VCaP (cell line): ENCODE results near the gene GPR18.
"Not testable (repeated sequence)": the region's sequence is repeated elsewhere in the genome, so short reads cannot be mapped to it uniquely, and the experiment has no call there.

Experiments
- H3K27ac ChIP-seq: fragments of 450-650 bp; 2 replicates; pipeline ENCODE4 v1.5.1; 2017
- CTCF ChIP-seq: fragments of 450-650 bp; conservative IDR thresholded peaks from 2 replicates; pipeline ENCODE4 v1.5.1; 2017; ENCODE audit warnings: mild to moderate bottlenecking, moderate library complexity

GPR18 gene

GRCh38 chr13:99246100-99246499, 12.1 kb downstream of the GPR18 start:
- no peak for TF ChIP-seq CTCF
- no peak overlapping the region for H3K27ac ChIP-seq

- H3K27ac ChIP-seq, result no peak overlapping the region
- no peak for TF ChIP-seq CTCF
Measured at GRCh38 chr13:99237981-99238662, 20.1 kb downstream of the GPR18 start.

GRCh38 chr13:99231721-99232120, 26.5 kb downstream of the GPR18 start:
- H3K27ac ChIP-seq, result no peak overlapping the region
- no peak for TF ChIP-seq CTCF

GRCh38 chr13:99230991-99231390, 27.2 kb downstream of the GPR18 start:
- no peak overlapping the region for H3K27ac ChIP-seq

GRCh38 chr13:99230588-99230987, 27.6 kb downstream of the GPR18 start:
- not testable (repeated sequence) for H3K27ac ChIP-seq

More at GRCh38 chr13:99230991-99231390, 27.2 kb downstream of the GPR18 start:
- no peak for TF ChIP-seq CTCF

GRCh38 chr13:99228737-99229691, 29.2 kb downstream of the GPR18 start:
- TF ChIP-seq CTCF, result no peak
- H3K27ac ChIP-seq, result no peak overlapping the region

GRCh38 chr13:99227909-99228688, 30.1 kb downstream of the GPR18 start:
- TF ChIP-seq CTCF, result no peak
- H3K27ac ChIP-seq, result no peak overlapping the region
